ENCODE data around the gene COL4A2.

COL4A2 gene

GRCh38 chr13:110506396-110506795 is 199.3 kb downstream of the COL4A2 start:
- H3K4me2 ChIP-seq (ENCODE audit: low read length) = no peak overlapping the region
- H3K27me3 ChIP-seq (ENCODE audit: control insufficient read depth, insufficient read depth, low read length) = no peaks in the 10 kb centered on the region
- H3K9ac ChIP-seq (ENCODE audit: low read depth, low read length) = no peak overlapping the region
- H3K36me3 ChIP-seq (ENCODE audit: insufficient read depth, low read length) = peaks cover 82% of the 10 kb centered on the region
- no peak overlapping the region for H3K4me3 ChIP-seq (ENCODE audit: low read length)
- no peaks in the 10 kb centered on the region for H3K9me3 ChIP-seq (replicated peaks; ENCODE audit: low read length)
- peaks cover 17% of the 10 kb centered on the region for H3K4me1 ChIP-seq (ENCODE audit: control insufficient read depth, insufficient read depth, low read length)

- H3K36me3 ChIP-seq (ENCODE audit: insufficient read depth, low read length) = peaks cover 82% of the 10 kb centered on the region
- H3K4me1 ChIP-seq (ENCODE audit: control insufficient read depth, insufficient read depth, low read length) = peaks cover 17% of the 10 kb centered on the region
- H3K9ac ChIP-seq (ENCODE audit: low read depth, low read length) = no peak overlapping the region
- H3K27me3 ChIP-seq (ENCODE audit: control insufficient read depth, insufficient read depth, low read length) = no peaks in the 10 kb centered on the region
- H3K4me2 ChIP-seq (ENCODE audit: low read length) = peak overlapping the region; percentile 18
- H3K9me3 ChIP-seq (replicated peaks; ENCODE audit: low read length) = no peaks in the 10 kb centered on the region
- H3K4me3 ChIP-seq (ENCODE audit: low read length) = no peak overlapping the region
Observed at GRCh38 chr13:110506859-110507566, 199.9 kb downstream of the COL4A2 start.

- Histone ChIP-seq H3K27me3 (ENCODE audit: control insufficient read depth, insufficient read depth, low read length) (no peaks in the 10 kb centered on the region), H3K9ac (ENCODE audit: low read depth, low read length) (no peak overlapping the region), H3K4me2 (ENCODE audit: low read length) (no peak overlapping the region), H3K9me3 (replicated peaks; ENCODE audit: low read length) (no peaks in the 10 kb centered on the region), H3K36me3 (ENCODE audit: insufficient read depth, low read length) (peaks cover 82% of the 10 kb centered on the region), H3K4me1 (ENCODE audit: control insufficient read depth, insufficient read depth, low read length) (peaks cover 17% of the 10 kb centered on the region), H3K4me3 (ENCODE audit: low read length) (no peak overlapping the region)
Observed at GRCh38 chr13:110507678-110508381, 200.7 kb downstream of the COL4A2 start.

GRCh38 chr13:110509478-110509926 is 202.4 kb downstream of the COL4A2 start:
- Histone ChIP-seq H3K9me3 (replicated peaks; ENCODE audit: low read length) (no peaks in the 10 kb centered on the region), H3K36me3 (ENCODE audit: insufficient read depth, low read length) (peaks cover 80% of the 10 kb centered on the region), H3K4me2 (ENCODE audit: low read length) (no peak overlapping the region), H3K4me3 (ENCODE audit: low read length) (no peak overlapping the region), H3K9ac (ENCODE audit: low read depth, low read length) (no peak overlapping the region), H3K4me1 (ENCODE audit: control insufficient read depth, insufficient read depth, low read length) (peaks cover 17% of the 10 kb centered on the region), H3K27me3 (ENCODE audit: control insufficient read depth, insufficient read depth, low read length) (no peaks in the 10 kb centered on the region)

- peaks cover 86% of the 10 kb centered on the region for H3K36me3 ChIP-seq (ENCODE audit: insufficient read depth, low read length)
- peaks cover 17% of the 10 kb centered on the region for H3K4me1 ChIP-seq (ENCODE audit: control insufficient read depth, insufficient read depth, low read length)
- no peak overlapping the region for H3K9ac ChIP-seq (ENCODE audit: low read depth, low read length)
- H3K4me3 ChIP-seq (ENCODE audit: low read length) = no peak overlapping the region
- H3K4me2 ChIP-seq (ENCODE audit: low read length) = no peak overlapping the region
- no peaks in the 10 kb centered on the region for H3K27me3 ChIP-seq (ENCODE audit: control insufficient read depth, insufficient read depth, low read length)
- no peaks in the 10 kb centered on the region for H3K9me3 ChIP-seq (replicated peaks; ENCODE audit: low read length)
Observed at GRCh38 chr13:110509971-110510786, 203.1 kb downstream of the COL4A2 start.

GRCh38 chr13:110511509-110512181 is 204.6 kb downstream of the COL4A2 start:
- peaks cover 76% of the 10 kb centered on the region for H3K36me3 ChIP-seq (ENCODE audit: insufficient read depth, low read length)
- no peak overlapping the region for H3K9ac ChIP-seq (ENCODE audit: low read depth, low read length)
- no peaks in the 10 kb centered on the region for H3K27me3 ChIP-seq (ENCODE audit: control insufficient read depth, insufficient read depth, low read length)
- no peaks in the 10 kb centered on the region for H3K9me3 ChIP-seq (replicated peaks; ENCODE audit: low read length)
- no peak overlapping the region for H3K4me3 ChIP-seq (ENCODE audit: low read length)
- peaks cover 14% of the 10 kb centered on the region for H3K4me1 ChIP-seq (ENCODE audit: control insufficient read depth, insufficient read depth, low read length)
- no peak overlapping the region for H3K4me2 ChIP-seq (ENCODE audit: low read length)

- Histone ChIP-seq H3K9ac (ENCODE audit: low read depth, low read length) (no peak overlapping the region), H3K36me3 (ENCODE audit: insufficient read depth, low read length) (peaks cover 70% of the 10 kb centered on the region), H3K27me3 (ENCODE audit: control insufficient read depth, insufficient read depth, low read length) (no peaks in the 10 kb centered on the region), H3K4me2 (ENCODE audit: low read length) (no peak overlapping the region), H3K4me1 (ENCODE audit: control insufficient read depth, insufficient read depth, low read length) (peaks cover 7% of the 10 kb centered on the region), H3K9me3 (replicated peaks; ENCODE audit: low read length) (no peaks in the 10 kb centered on the region), H3K4me3 (ENCODE audit: low read length) (no peak overlapping the region)
Observed at GRCh38 chr13:110512198-110512740, 205.2 kb downstream of the COL4A2 start.

GRCh38 chr13:110516500-110516899 is 209.4 kb downstream of the COL4A2 start:
- Histone ChIP-seq H3K27me3 (ENCODE audit: control insufficient read depth, insufficient read depth, low read length) (no peaks in the 10 kb centered on the region), H3K9me3 (replicated peaks; ENCODE audit: low read length) (no peaks in the 10 kb centered on the region), H3K9ac (ENCODE audit: low read depth, low read length) (no peak overlapping the region), H3K36me3 (ENCODE audit: insufficient read depth, low read length) (peaks cover 34% of the 10 kb centered on the region), H3K4me1 (ENCODE audit: control insufficient read depth, insufficient read depth, low read length) (peaks cover 16% of the 10 kb centered on the region), H3K4me2 (ENCODE audit: low read length) (no peak overlapping the region), H3K4me3 (ENCODE audit: low read length) (no peak overlapping the region)

- no peaks in the 10 kb centered on the region for H3K27me3 ChIP-seq (ENCODE audit: control insufficient read depth, insufficient read depth, low read length)
- peaks cover 19% of the 10 kb centered on the region for H3K4me1 ChIP-seq (ENCODE audit: control insufficient read depth, insufficient read depth, low read length)
- no peak overlapping the region for H3K4me3 ChIP-seq (ENCODE audit: low read length)
- no peak overlapping the region for H3K4me2 ChIP-seq (ENCODE audit: low read length)
- H3K36me3 ChIP-seq (ENCODE audit: insufficient read depth, low read length) = peaks cover 23% of the 10 kb centered on the region
- H3K9ac ChIP-seq (ENCODE audit: low read depth, low read length) = no peak overlapping the region
- H3K9me3 ChIP-seq (replicated peaks; ENCODE audit: low read length) = no peaks in the 10 kb centered on the region
Observed at GRCh38 chr13:110517505-110518225, 210.6 kb downstream of the COL4A2 start.

GRCh38 chr13:110518226-110518525 is 211.1 kb downstream of the COL4A2 start:
- Histone ChIP-seq H3K27me3 (ENCODE audit: control insufficient read depth, insufficient read depth, low read length) (no peaks in the 10 kb centered on the region), H3K4me1 (ENCODE audit: control insufficient read depth, insufficient read depth, low read length) (peaks cover 19% of the 10 kb centered on the region), H3K4me3 (ENCODE audit: low read length) (no peak overlapping the region), H3K9ac (ENCODE audit: low read depth, low read length) (no peak overlapping the region), H3K36me3 (ENCODE audit: insufficient read depth, low read length) (peaks cover 19% of the 10 kb centered on the region), H3K9me3 (replicated peaks; ENCODE audit: low read length) (no peaks in the 10 kb centered on the region), H3K4me2 (ENCODE audit: low read length) (no peak overlapping the region)

All from skeletal muscle satellite cell (primary cell).